ENCODE measurements around the gene LINGO4. TPM values are rescaled to one million over a fixed set of nuclear protein-coding genes. Genes with fewer than 3 reads are reported as not detected.

LINGO4 gene
- total RNA-seq, 2 donors from 2014 or later, result 0.59 to 2.3 TPM

- Histone ChIP-seq H3K27me3 (replicated peaks; ENCODE audit: insufficient read depth) (no peaks in the 10 kb centered on the region), H3K4me3 (no peak overlapping the region), H3K9me3 (no peaks in the 10 kb centered on the region), H3K36me3 (no peaks in the 10 kb centered on the region), H3K4me1 (replicated peaks) (peaks cover 11% of the 10 kb centered on the region), H3K27ac (no peak overlapping the region)
- WGBS, result 64% methylated on average over 9 of the region's 9 CpGs
- TF ChIP-seq CTCF (IDR thresholded peaks at IDR 0.05) (no peak), POLR2A (IDR thresholded peaks at IDR 0.05) (no peak), POLR2AphosphoS5 (IDR thresholded peaks at IDR 0.05) (no peak)
- intact Hi-C loops (cut with DNase I), result no loop called here
- no peak for DNase-seq (ENCODE audit: low spot score)
These were observed 20.0 kb upstream of the LINGO4 start for GRCh38 chr1:151825204-151825603.

GRCh38 chr1:151823175-151823574, 18.0 kb upstream of the LINGO4 start:
- WGBS, result 86% methylated on average over 8 of the region's 8 CpGs
- no peak overlapping the region for H3K4me3 ChIP-seq
- no peak for DNase-seq (ENCODE audit: low spot score)
- no peak overlapping the region for H3K27ac ChIP-seq
- intact Hi-C loops (cut with DNase I), result no loop called here
- no peaks in the 10 kb centered on the region for H3K9me3 ChIP-seq
- no peaks in the 10 kb centered on the region for H3K36me3 ChIP-seq
- H3K4me1 ChIP-seq (replicated peaks), result peaks cover 1% of the 10 kb centered on the region
- no peaks in the 10 kb centered on the region for H3K27me3 ChIP-seq (replicated peaks; ENCODE audit: insufficient read depth)
- TF ChIP-seq POLR2AphosphoS5 (IDR thresholded peaks at IDR 0.05), result no peak
- no peak for TF ChIP-seq POLR2A (IDR thresholded peaks at IDR 0.05)
- no peak for TF ChIP-seq CTCF (IDR thresholded peaks at IDR 0.05)

GRCh38 chr1:151822404-151822803, 17.2 kb upstream of the LINGO4 start:
- intact Hi-C loops (cut with DNase I), result no loop called here
- Histone ChIP-seq H3K4me3 (no peak overlapping the region), H3K36me3 (no peaks in the 10 kb centered on the region), H3K9me3 (no peaks in the 10 kb centered on the region), H3K4me1 (replicated peaks) (no peaks in the 10 kb centered on the region), H3K27me3 (replicated peaks; ENCODE audit: insufficient read depth) (no peaks in the 10 kb centered on the region), H3K27ac (no peak overlapping the region)
- WGBS, result 79% methylated on average over 7 of the region's 7 CpGs
- no peak for TF ChIP-seq POLR2A (IDR thresholded peaks at IDR 0.05)
- no peak for TF ChIP-seq POLR2AphosphoS5 (IDR thresholded peaks at IDR 0.05)
- no peak for TF ChIP-seq CTCF (IDR thresholded peaks at IDR 0.05)
- no peak for DNase-seq (ENCODE audit: low spot score)

- DNase-seq (ENCODE audit: low spot score), result no peak
- TF ChIP-seq CTCF (IDR thresholded peaks at IDR 0.05) (no peak), POLR2A (IDR thresholded peaks at IDR 0.05) (no peak), POLR2AphosphoS5 (IDR thresholded peaks at IDR 0.05) (no peak)
- WGBS, result 9% methylated on average over 2 of the region's 2 CpGs
- Histone ChIP-seq H3K27me3 (replicated peaks; ENCODE audit: insufficient read depth) (no peaks in the 10 kb centered on the region), H3K4me3 (no peak overlapping the region), H3K27ac (no peak overlapping the region), H3K4me1 (replicated peaks) (no peaks in the 10 kb centered on the region), H3K36me3 (no peaks in the 10 kb centered on the region), H3K9me3 (no peaks in the 10 kb centered on the region)
- intact Hi-C loops (cut with DNase I), result no loop called here
These were observed 15.7 kb upstream of the LINGO4 start for GRCh38 chr1:151820940-151821339.

- DNase-seq (ENCODE audit: low spot score), result no peak
- Histone ChIP-seq H3K27me3 (replicated peaks; ENCODE audit: insufficient read depth) (no peaks in the 10 kb centered on the region), H3K4me3 (no peak overlapping the region), H3K4me1 (replicated peaks) (no peaks in the 10 kb centered on the region), H3K27ac (no peak overlapping the region), H3K36me3 (no peaks in the 10 kb centered on the region), H3K9me3 (no peaks in the 10 kb centered on the region)
- intact Hi-C loops (cut with DNase I), result no loop called here
- no peak for TF ChIP-seq CTCF (IDR thresholded peaks at IDR 0.05)
- TF ChIP-seq POLR2A (IDR thresholded peaks at IDR 0.05), result no peak
- no peak for TF ChIP-seq POLR2AphosphoS5 (IDR thresholded peaks at IDR 0.05)
- 83% methylated on average over 7 of the region's 7 CpGs for WGBS
These were observed 14.9 kb upstream of the LINGO4 start for GRCh38 chr1:151819976-151820623.
